Esophagus squamous epithelium (tissue), 5 donors: Measurements from ENCODE around the gene PRKCE. TPM values are rescaled to one million over a fixed set of nuclear protein-coding genes. Genes with fewer than 3 reads are reported as not detected.

ENCODE experiments used
- DNase-seq: peaks from one replicate; lab custom pipeline; 2025; lab: John Stamatoyannopoulos, UW
- H3K27ac ChIP-seq, 4 donors: fragments of 200-600 bp; sonication (generic); one replicate each; pipeline ENCODE4 v1.5.1; 2016 to 2019; ENCODE audit warnings: mild to moderate bottlenecking in 1 of 4
- H3K27me3 ChIP-seq, 4 donors: fragments of 200-600 bp; sonication (generic); 1 replicate in 3 of 4; 2 replicates in 1 of 4; pipeline versions ENCODE4 v1.5.1 to v1.6.0; 2017 to 2021; ENCODE audit warnings: antibody characterized with exemption in 1 of 4
- H3K36me3 ChIP-seq, 3 donors: fragments of 200-600 bp; sonication (generic); one replicate each; pipeline ENCODE4 v1.5.1; 2016 to 2019
- H3K4me1 ChIP-seq, 3 donors: fragments of 200-600 bp; sonication (generic); one replicate each; pipeline ENCODE4 v1.5.1; 2017 to 2019
- H3K4me3 ChIP-seq, 4 donors: fragments of 200-600 bp; sonication (generic); 1 replicate in 3 of 4; 2 replicates in 1 of 4; pipeline ENCODE4 v1.5.1; 2016 to 2019; ENCODE audit warnings: mild to moderate bottlenecking in 2 of 4, moderate library complexity in 1 of 4
- H3K9me3 ChIP-seq, 3 donors: fragments of 200-600 bp; sonication (generic); one replicate each; pipeline ENCODE4 v1.5.1; 2016 to 2019
- CTCF ChIP-seq, 6 experiments: fragments of 450-650 bp in 4 of 6; fragments of 200-600 bp in 2 of 6; sonication (generic) in 2 of 6; IDR thresholded peaks; one replicate each; pipeline ENCODE4 v1.5.1; 2016 to 2019; ENCODE audit warnings: antibody characterized with exemption in 6 of 6, mild to moderate bottlenecking in 4 of 6, moderate library complexity in 4 of 6
- POLR2A ChIP-seq, 4 donors: fragments of 450-650 bp; IDR thresholded peaks; one replicate each; pipeline ENCODE4 v1.6.1; 2017; ENCODE audit warnings: antibody characterized with exemption in 4 of 4, mild to moderate bottlenecking in 4 of 4, moderate library complexity in 3 of 4
- WGBS, 2 donors: methylation state at CpG; one replicate each; pipeline ENCODE4 v1.1.5; 2018; 5-methylcytosine and 5-hydroxymethylcytosine counted together
- intact Hi-C: fragments of 100-400 bp; cut with DNase I; formaldehyde crosslinking; loops from one replicate; pipeline ENCODE4 v1.15.0; 2022
- total RNA-seq, 4 donors: library from RNA; depleted of rRNA; stranded (reverse); fragments of >200 nt; gene quantifications; one replicate each; pipeline ENCODE4 v1.1.0, GENCODE V29; 2016
- donor health status: DM: yes; HTN: yes; CAD: no.

Gene PRKCE
- total RNA-seq, 4 donors from 2014 or later = 6.5 to 13.7 (median 9.9) TPM

DNA sequence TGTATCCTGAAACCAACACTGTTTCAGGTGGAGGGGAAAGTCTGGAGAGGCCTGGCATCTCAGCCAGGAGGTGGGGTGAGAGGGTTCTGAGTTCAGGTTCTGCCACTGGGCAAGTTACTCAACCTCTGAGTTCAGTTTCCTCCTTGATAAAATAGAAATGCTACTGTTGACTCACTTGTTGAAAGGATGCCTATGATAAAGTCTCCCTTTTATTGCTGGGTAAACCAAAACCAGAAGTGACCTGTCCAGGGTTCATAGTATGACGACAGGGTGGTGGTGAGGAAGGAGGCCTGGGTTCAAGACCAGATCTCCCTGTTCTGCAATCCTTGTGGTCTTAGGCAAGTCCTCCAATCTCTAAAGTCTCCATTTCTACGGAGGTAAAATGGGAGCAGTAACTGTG is 232.7 kb downstream of the PRKCE start:
- intact Hi-C loops = no loop called here
- no peak for DNase-seq
- WGBS, 2 donors = 59 to 69% methylated on average over 2 of the region's 2 CpGs

GRCh38 chr2:45885171-45885621 is 233.7 kb downstream of the PRKCE start:
- H3K27me3 ChIP-seq = no peaks in the 10 kb centered on the region
- H3K27ac ChIP-seq = peak overlapping the region in 3 of 4 donors; percentile 54 to 65 (median 56)
- TF ChIP-seq CTCF (IDR thresholded peaks at IDR 0.05) (no peak), POLR2A (IDR thresholded peaks at IDR 0.05) (no peak)
- 24 to 43% methylated on average over 2 of the region's 2 CpGs for WGBS, 2 donors
- no peak for DNase-seq
- H3K9me3 ChIP-seq = no peaks in the 10 kb centered on the region
- no peaks in the 10 kb centered on the region for H3K36me3 ChIP-seq
- peaks cover 9 to 65% (median 36%) of the 10 kb centered on the region in 3 donors for H3K4me1 ChIP-seq
- intact Hi-C loops = no loop called here
- H3K4me3 ChIP-seq = no peak overlapping the region

More for the DNA sequence above, 232.7 kb downstream of the PRKCE start:
- H3K27me3 ChIP-seq = no peaks in the 10 kb centered on the region
- H3K4me3 ChIP-seq = no peak overlapping the region
- TF ChIP-seq CTCF (IDR thresholded peaks at IDR 0.05) = no peak
- TF ChIP-seq POLR2A (IDR thresholded peaks at IDR 0.05) = no peak
- H3K4me1 ChIP-seq = peaks cover 7 to 55% (median 33%) of the 10 kb centered on the region in 3 donors
- peaks cover 0 to 4% (median 0%) of the 10 kb centered on the region in 3 donors for H3K36me3 ChIP-seq
- H3K27ac ChIP-seq = peak overlapping the region in 3 of 4 donors; percentile 38 to 65 (median 56)
- H3K9me3 ChIP-seq = no peaks in the 10 kb centered on the region

DNA sequence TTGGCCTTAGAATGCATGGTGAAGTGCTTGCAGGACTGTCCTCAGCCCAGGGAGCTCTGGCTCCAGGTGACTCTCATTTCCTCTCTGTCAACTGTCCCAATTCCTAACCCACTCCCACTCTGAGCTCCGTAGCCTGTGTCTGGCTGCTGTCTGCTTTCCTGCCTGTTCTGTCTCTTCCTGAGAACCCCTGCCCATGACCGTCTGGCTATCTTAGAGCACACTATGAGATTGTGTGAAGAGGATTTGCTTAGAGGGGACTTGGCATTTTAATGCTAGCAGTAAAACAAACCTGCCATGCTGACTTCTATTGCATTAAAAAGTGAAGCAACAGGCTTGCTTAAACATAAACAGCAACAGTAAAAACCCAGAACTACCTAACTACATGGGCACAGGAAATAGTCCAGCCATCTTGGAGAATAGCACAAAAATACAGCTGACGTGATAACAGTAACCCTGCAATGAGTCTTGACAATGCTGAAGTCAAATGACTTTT is 234.7 kb downstream of the PRKCE start:
- WGBS, 2 donors = 74 to 88% methylated on average over 2 to 3 of the region's 3 CpGs
- Histone ChIP-seq H3K27me3 (no peaks in the 10 kb centered on the region), H3K27ac (peak overlapping the region in 3 of 4 donors; percentile 54 to 65 (median 56)), H3K4me3 (no peak overlapping the region), H3K4me1 (peaks cover 12 to 75% (median 36%) of the 10 kb centered on the region in 3 donors), H3K9me3 (no peaks in the 10 kb centered on the region), H3K36me3 (no peaks in the 10 kb centered on the region)
- intact Hi-C loops = no loop called here
- DNase-seq = no peak
- no peak for TF ChIP-seq POLR2A (IDR thresholded peaks at IDR 0.05)
- TF ChIP-seq CTCF (IDR thresholded peaks at IDR 0.05) = no peak

GRCh38 chr2:45888167-45888566 is 236.7 kb downstream of the PRKCE start:
- TF ChIP-seq CTCF (IDR thresholded peaks at IDR 0.05) (no peak), POLR2A (IDR thresholded peaks at IDR 0.05) (no peak)
- Histone ChIP-seq H3K27ac (peak overlapping the region in 2 of 4 donors; percentile 42 to 46), H3K27me3 (no peaks in the 10 kb centered on the region), H3K4me1 (peaks cover 29 to 87% (median 50%) of the 10 kb centered on the region in 3 donors), H3K4me3 (no peak overlapping the region), H3K36me3 (no peaks in the 10 kb centered on the region), H3K9me3 (no peaks in the 10 kb centered on the region)
- 86 to 87% methylated on average over 3 of the region's 3 CpGs for WGBS, 2 donors
- DNase-seq = no peak
- intact Hi-C loops = no loop called here

DNA sequence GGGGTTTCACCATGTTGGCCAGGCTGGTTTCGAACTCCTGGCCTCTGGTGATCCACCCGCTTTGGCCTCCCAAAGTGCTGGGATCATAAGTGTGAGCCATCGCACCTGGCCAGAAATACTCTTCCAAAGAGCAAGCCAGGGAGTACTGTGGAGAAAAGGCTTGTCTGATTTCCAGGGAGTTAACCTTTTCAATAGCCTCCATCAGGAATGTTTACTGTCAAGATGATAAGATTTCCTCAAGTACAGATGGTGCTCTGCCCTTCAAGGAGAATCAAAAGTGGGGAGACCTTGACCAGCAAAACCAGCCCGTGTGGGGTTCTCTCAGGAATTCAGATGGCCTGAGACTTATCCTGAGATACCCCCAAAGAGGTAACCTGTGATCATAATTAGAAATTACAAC is 237.2 kb downstream of the PRKCE start:
- no peak for DNase-seq
- 100% methylated on average over 1 to 2 of the region's 4 CpGs for WGBS, 2 donors
- Histone ChIP-seq H3K4me3 (no peak overlapping the region), H3K9me3 (no peaks in the 10 kb centered on the region), H3K36me3 (no peaks in the 10 kb centered on the region), H3K4me1 (peaks cover 26 to 83% (median 45%) of the 10 kb centered on the region in 3 donors), H3K27me3 (no peaks in the 10 kb centered on the region), H3K27ac (peak overlapping the region in 3 of 4 donors; percentile 22 to 67 (median 42))
- TF ChIP-seq POLR2A (IDR thresholded peaks at IDR 0.05) (no peak), CTCF (IDR thresholded peaks at IDR 0.05) (no peak)
- intact Hi-C loops = no loop called here
